Fibroblast of lung (primary cell): ENCODE results near the gene SPECC1L. TPM values are rescaled to one million over a fixed set of nuclear protein-coding genes. Genes with fewer than 3 reads are reported as not detected.

ENCODE experiments used
- DNase-seq, 2 donors: peaks; one replicate each; pipeline versions ENCODE4 v3.0.0 to v3.0.0-alpha.2; 2010; ENCODE audit warnings: low read depth in 2 of 2
- H2AFZ ChIP-seq: 2 replicates; pipeline ENCODE4 v1.5.1; 2012; ENCODE audit warnings: low read length, control low read depth, inconsistent platforms
- H3K27ac ChIP-seq: 2 replicates; pipeline ENCODE4 v1.5.1; 2011; ENCODE audit warnings: low read length, control low read depth; ENCODE audit not compliant: insufficient read depth
- H3K27me3 ChIP-seq: 2 replicates; pipeline ENCODE4 v1.5.1; 2011; ENCODE audit warnings: mild to moderate bottlenecking, low read length; ENCODE audit not compliant: control insufficient read depth, insufficient read depth
- H3K36me3 ChIP-seq: 2 replicates; pipeline ENCODE4 v1.5.1; 2011; ENCODE audit warnings: low read length; ENCODE audit not compliant: control insufficient read depth, insufficient read depth
- H3K4me1 ChIP-seq: 2 replicates; pipeline ENCODE4 v1.5.1; 2011; ENCODE audit warnings: low read length; ENCODE audit not compliant: control insufficient read depth, insufficient read depth; ENCODE audit errors: extremely low read depth
- H3K4me2 ChIP-seq: 2 replicates; pipeline ENCODE4 v1.5.1; 2011; ENCODE audit warnings: low read length, control low read depth; ENCODE audit not compliant: insufficient read depth; ENCODE audit errors: extremely low read depth
- H3K4me3 ChIP-seq, 4 experiments: fragments of 200-600 bp in 1 of 4; sonication (generic) in 1 of 4; replicated peaks in 1 of 4; 2 replicates each; pipeline ENCODE4 v1.5.1; 2011 to 2016; ENCODE audit warnings: low read length in 4 of 4, low read depth in 3 of 4, mild to moderate bottlenecking in 3 of 4, control low read depth in 2 of 4, inconsistent platforms in 1 of 4, mixed read lengths in 1 of 4; ENCODE audit not compliant: insufficient read depth in 1 of 4; ENCODE audit errors: control extremely low read depth in 1 of 4
- H3K79me2 ChIP-seq: 2 replicates; pipeline ENCODE4 v1.5.1; 2012; ENCODE audit warnings: mild to moderate bottlenecking, low read length, inconsistent platforms; ENCODE audit not compliant: control insufficient read depth, insufficient read depth
- H3K9ac ChIP-seq: 2 replicates; pipeline ENCODE4 v1.5.1; 2011; ENCODE audit warnings: mild to moderate bottlenecking, low read length, control low read depth; ENCODE audit not compliant: insufficient read depth
- H3K9me3 ChIP-seq: 2 replicates; pipeline ENCODE4 v1.5.1; 2012; ENCODE audit warnings: low read depth, low read length; ENCODE audit not compliant: control insufficient read depth, insufficient read depth
- H4K20me1 ChIP-seq: 2 replicates; pipeline ENCODE4 v1.5.1; 2011; ENCODE audit warnings: low read length; ENCODE audit not compliant: control insufficient read depth, insufficient read depth; ENCODE audit errors: extremely low read depth
- CTCF ChIP-seq, 2 donors: IDR thresholded peaks in 1 of 2; conservative IDR thresholded peaks in 1 of 2; 1 replicate in 1 of 2; 2 replicates in 1 of 2; pipeline ENCODE4 v1.5.1; 2011 to 2012; ENCODE audit warnings: low read length in 2 of 2, control low read depth in 1 of 2, inconsistent platforms in 1 of 2, low read depth in 1 of 2, mild to moderate bottlenecking in 1 of 2
- EZH2 ChIP-seq: IDR thresholded peaks from 2 replicates; pipeline ENCODE4 v1.5.1; 2012; ENCODE audit warnings: low read length, control low read depth, mild to moderate bottlenecking; ENCODE audit errors: missing control alignments
- polyA plus RNA-seq, 2 donors: library from polyadenylated mRNA; depleted of rRNA in 1 of 2; stranded (reverse) in 1 of 2; unstranded in 1 of 2; fragments of >200 nt; gene quantifications; 2 replicates each; pipeline ENCODE4 v1.2.1, GENCODE V29; 2011 to 2012; ENCODE audit warnings: missing spikeins in 1 of 2
- total RNA-seq: library from RNA; depleted of rRNA; stranded (reverse); fragments of >200 nt; gene quantifications from 2 replicates; pipeline ENCODE4 v1.2.1, GENCODE V29; 2014

Gene SPECC1L
- total and polyA plus RNA-seq, 2 donors (not counting 1 experiment from before 2014, with no cell fraction given) = 40.3 to 46.2 TPM

GRCh38 chr22:24420072-24420976 lies 149.7 kb downstream of the SPECC1L start:
- Histone ChIP-seq H3K4me2 (no peak overlapping the region), H4K20me1 (no peaks in the 10 kb centered on the region), H3K9ac (no peak overlapping the region), H3K4me3 (no peak overlapping the region), H3K27ac (no peak overlapping the region), H3K36me3 (peaks cover 4% of the 10 kb centered on the region), H3K27me3 (peaks cover 7% of the 10 kb centered on the region), H3K79me2 (no peaks in the 10 kb centered on the region), H3K4me1 (peaks cover 4% of the 10 kb centered on the region), H2AFZ (no peak overlapping the region), H3K9me3 (no peaks in the 10 kb centered on the region)
- DNase-seq = no peak
- TF ChIP-seq CTCF (conservative IDR thresholded peaks at IDR 0.05 in 1 of 2, IDR thresholded peaks at IDR 0.05 in 1 of 2; ENCODE audit: low read depth in 1 of 2, low read length in 2 of 2) = no peak
- TF ChIP-seq EZH2 = no peak

GRCh38 chr22:24420977-24421343 lies 150.3 kb downstream of the SPECC1L start:
- Histone ChIP-seq H2AFZ (no peak overlapping the region), H3K4me3 (no peak overlapping the region), H3K79me2 (no peaks in the 10 kb centered on the region), H3K4me1 (peaks cover 2% of the 10 kb centered on the region), H4K20me1 (no peaks in the 10 kb centered on the region), H3K9ac (no peak overlapping the region), H3K4me2 (no peak overlapping the region), H3K9me3 (no peaks in the 10 kb centered on the region), H3K27me3 (peaks cover 12% of the 10 kb centered on the region), H3K27ac (no peak overlapping the region), H3K36me3 (peaks cover 2% of the 10 kb centered on the region)
- TF ChIP-seq EZH2 = no peak
- no peak for TF ChIP-seq CTCF (conservative IDR thresholded peaks at IDR 0.05 in 1 of 2, IDR thresholded peaks at IDR 0.05 in 1 of 2; ENCODE audit: low read depth in 1 of 2, low read length in 2 of 2)
- no peak for DNase-seq

- Histone ChIP-seq H3K36me3 (peaks cover 2% of the 10 kb centered on the region), H2AFZ (no peak overlapping the region), H3K4me2 (no peak overlapping the region), H3K27me3 (peaks cover 17% of the 10 kb centered on the region), H3K4me1 (no peaks in the 10 kb centered on the region), H3K27ac (no peak overlapping the region), H3K79me2 (no peaks in the 10 kb centered on the region), H3K9ac (no peak overlapping the region), H3K9me3 (no peaks in the 10 kb centered on the region), H4K20me1 (peaks cover 2% of the 10 kb centered on the region), H3K4me3 (no peak overlapping the region)
- TF ChIP-seq EZH2 (no peak), CTCF (conservative IDR thresholded peaks at IDR 0.05 in 1 of 2, IDR thresholded peaks at IDR 0.05 in 1 of 2; ENCODE audit: low read depth in 1 of 2, low read length in 2 of 2) (no peak)
- DNase-seq = no peak
Measured at GRCh38 chr22:24421428-24421931, 150.8 kb downstream of the SPECC1L start.
